Adipocyte (in vitro differentiated cells): ENCODE data around the gene STON2.
"Not testable (repeated sequence)": the region's sequence is repeated elsewhere in the genome, so short reads cannot be mapped to it uniquely, and the experiment has no call there.

ENCODE experiments used
- DNase-seq: peaks from one replicate; pipeline ENCODE4 v3.0.0-alpha.2; 2015; ENCODE audit warnings: low read depth
- H3K27me3 ChIP-seq: replicated peaks from 2 replicates; pipeline ENCODE4 v1.7.0; 2013; ENCODE audit warnings: mild to moderate bottlenecking, low read length, moderate library complexity; ENCODE audit not compliant: control insufficient read depth, insufficient read depth
- H3K36me3 ChIP-seq: 2 replicates; pipeline ENCODE4 v1.7.0; 2013; ENCODE audit warnings: low read length, mild to moderate bottlenecking, moderate library complexity; ENCODE audit not compliant: control insufficient read depth, insufficient read depth, severe bottlenecking
- H3K4me1 ChIP-seq: 2 replicates; pipeline ENCODE4 v1.7.0; 2013; ENCODE audit warnings: mild to moderate bottlenecking, low read length, moderate library complexity; ENCODE audit not compliant: control insufficient read depth, insufficient read depth
- H3K4me3 ChIP-seq: 2 replicates; pipeline ENCODE4 v1.7.0; 2013; ENCODE audit warnings: mild to moderate bottlenecking, low read length, moderate library complexity
- H3K9ac ChIP-seq: 2 replicates; pipeline ENCODE4 v1.7.0; 2013; ENCODE audit warnings: mild to moderate bottlenecking, low read length, moderate library complexity
- H3K9me3 ChIP-seq: 2 replicates; pipeline ENCODE4 v1.7.0; 2013; ENCODE audit warnings: mild to moderate bottlenecking, low read length, moderate library complexity; ENCODE audit not compliant: control insufficient read depth

STON2 gene

DNA sequence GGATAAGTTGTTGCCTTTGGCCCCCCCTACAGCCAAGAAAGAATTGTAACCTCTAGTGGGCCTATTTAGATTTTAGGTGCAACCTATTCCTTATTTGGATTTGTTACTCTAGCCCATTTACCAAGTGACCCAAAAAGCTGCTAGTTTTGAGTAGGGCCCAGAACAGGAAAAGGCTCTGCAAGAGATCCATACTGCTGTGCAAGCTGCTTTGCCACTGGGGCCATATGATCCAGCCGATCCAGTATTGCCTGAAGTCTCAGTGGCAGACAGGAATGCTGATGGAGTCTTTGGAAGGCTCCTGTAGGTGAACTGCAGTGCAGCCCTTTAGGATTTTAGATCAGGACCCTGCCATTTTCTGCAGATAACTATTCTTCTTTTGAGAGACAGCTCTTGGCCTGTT, 166.5 kb downstream of the STON2 start:
- H3K9ac ChIP-seq: no peak overlapping the region
- H3K9me3 ChIP-seq: no peaks in the 10 kb centered on the region
- H3K4me1 ChIP-seq: no peaks in the 10 kb centered on the region
- H3K27me3 ChIP-seq: no peaks in the 10 kb centered on the region
- no peak for DNase-seq
- H3K36me3 ChIP-seq: no peaks in the 10 kb centered on the region
- no peak overlapping the region for H3K4me3 ChIP-seq

DNA sequence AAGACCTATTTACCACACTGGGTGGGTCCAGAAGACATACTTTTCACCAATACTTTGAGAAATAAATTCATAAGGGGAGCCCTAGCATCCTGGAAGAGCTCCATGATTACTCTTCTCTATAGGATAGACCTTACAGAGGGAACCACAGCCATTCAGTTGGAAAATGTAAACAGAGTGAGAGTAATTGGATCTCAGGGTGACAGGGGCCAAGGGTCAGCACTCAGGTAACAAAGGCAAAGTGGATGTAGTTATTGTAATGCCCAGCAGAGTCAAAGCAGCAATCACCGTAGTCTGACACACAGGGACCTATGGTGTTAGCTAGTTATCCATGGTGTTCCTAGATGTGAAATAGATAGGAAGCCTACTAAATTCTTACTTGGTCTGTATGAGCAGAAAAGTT, 168.6 kb downstream of the STON2 start:
- no peaks in the 10 kb centered on the region for H3K36me3 ChIP-seq
- H3K4me1 ChIP-seq: no peaks in the 10 kb centered on the region
- DNase-seq: no peak
- no peaks in the 10 kb centered on the region for H3K27me3 ChIP-seq
- no peaks in the 10 kb centered on the region for H3K9me3 ChIP-seq
- no peak overlapping the region for H3K4me3 ChIP-seq
- H3K9ac ChIP-seq: no peak overlapping the region

DNA sequence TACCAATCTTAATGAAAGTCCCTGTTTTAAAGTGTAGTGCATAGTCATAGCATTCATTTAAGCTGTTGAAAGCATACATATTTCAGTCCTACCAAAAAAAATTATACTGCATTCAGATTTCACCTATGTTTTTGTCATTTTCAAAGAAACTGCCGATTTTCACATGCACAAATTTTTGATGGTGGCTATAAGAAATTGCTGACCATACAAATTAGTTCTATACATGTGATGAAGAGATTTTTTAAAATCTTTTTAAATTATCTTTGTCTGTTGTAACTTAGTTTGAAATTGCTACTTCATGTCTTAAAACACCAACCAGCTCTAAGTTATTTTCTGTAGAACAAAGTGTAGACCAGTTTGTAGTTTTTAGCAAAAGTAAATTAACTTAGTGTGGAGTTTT, 175.9 kb downstream of the STON2 start:
- Histone ChIP-seq H3K36me3 (no peaks in the 10 kb centered on the region), H3K4me1 (peaks cover 7% of the 10 kb centered on the region), H3K4me3 (no peak overlapping the region), H3K9me3 (no peaks in the 10 kb centered on the region), H3K9ac (no peak overlapping the region), H3K27me3 (no peaks in the 10 kb centered on the region)
- no peak for DNase-seq

DNA sequence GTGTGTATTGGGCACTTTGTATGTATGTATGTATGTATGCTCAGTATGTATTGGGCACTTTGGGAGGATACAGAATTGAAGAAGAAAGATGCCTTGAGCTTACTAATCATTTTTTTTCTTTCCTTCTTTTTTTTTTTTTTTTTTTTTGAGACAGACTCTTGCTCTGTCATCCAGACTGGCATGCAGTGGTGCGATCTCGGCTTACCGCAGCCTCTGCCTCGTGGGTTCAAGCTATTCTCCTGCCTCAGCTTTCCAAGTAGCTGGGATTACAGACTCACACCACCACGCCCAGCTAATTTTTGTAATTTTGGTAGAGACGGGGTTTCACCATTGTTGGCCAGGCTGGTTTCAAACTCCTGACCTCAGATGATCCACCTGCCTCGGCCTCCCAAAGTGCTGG, 176.3 kb downstream of the STON2 start:
- not testable (repeated sequence) for H3K36me3 ChIP-seq, H3K9me3 ChIP-seq, H3K9ac ChIP-seq, H3K27me3 ChIP-seq, H3K4me3 ChIP-seq, H3K4me1 ChIP-seq, DNase-seq

DNA sequence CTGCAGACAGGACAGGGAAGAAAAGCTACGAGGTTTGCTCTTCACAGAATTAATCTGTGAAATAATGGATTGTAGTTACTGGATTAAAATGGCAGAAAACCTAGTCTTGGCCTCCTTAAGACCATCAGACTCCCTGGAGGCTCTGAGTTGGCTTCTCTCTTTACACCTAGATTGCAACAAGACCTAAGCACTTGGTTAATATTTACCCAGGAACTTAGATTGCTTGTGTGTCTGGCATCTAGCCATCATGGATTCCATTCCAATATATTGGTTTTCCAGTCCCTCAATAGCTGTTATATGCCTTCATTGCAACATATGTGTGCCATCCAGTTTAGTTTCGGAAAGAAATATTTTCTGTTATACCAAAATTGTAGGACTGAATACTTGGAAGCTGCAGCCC, 177.4 kb downstream of the STON2 start:
- Histone ChIP-seq H3K4me1 (peaks cover 18% of the 10 kb centered on the region), H3K9ac (no peak overlapping the region), H3K4me3 (no peak overlapping the region), H3K9me3 (no peaks in the 10 kb centered on the region), H3K36me3 (no peaks in the 10 kb centered on the region), H3K27me3 (no peaks in the 10 kb centered on the region)
- DNase-seq: no peak

DNA sequence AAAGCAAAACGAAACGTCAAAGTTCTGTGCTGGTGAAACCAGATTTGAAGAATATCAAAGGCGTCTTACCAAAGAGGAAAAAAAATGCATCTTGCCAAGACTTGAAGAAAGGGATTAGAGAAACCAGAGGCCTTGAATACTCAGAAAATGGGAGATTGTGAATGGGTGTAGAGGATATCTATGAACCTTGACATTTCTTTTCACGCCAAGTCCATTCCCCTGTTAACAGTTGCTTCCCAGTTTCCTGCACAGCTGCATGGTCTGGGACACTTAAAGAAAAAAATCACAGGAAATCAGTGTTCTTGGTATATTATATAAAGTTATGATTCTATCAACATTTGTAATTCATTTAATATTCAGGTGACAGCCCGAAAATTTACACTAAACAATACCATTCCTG, 178.0 kb downstream of the STON2 start:
- no peaks in the 10 kb centered on the region for H3K9me3 ChIP-seq
- no peak for DNase-seq
- no peaks in the 10 kb centered on the region for H3K27me3 ChIP-seq
- peaks cover 18% of the 10 kb centered on the region for H3K4me1 ChIP-seq
- H3K9ac ChIP-seq: peak overlapping the region; percentile 94
- peak overlapping the region; percentile 84 for H3K4me3 ChIP-seq
- no peaks in the 10 kb centered on the region for H3K36me3 ChIP-seq

DNA sequence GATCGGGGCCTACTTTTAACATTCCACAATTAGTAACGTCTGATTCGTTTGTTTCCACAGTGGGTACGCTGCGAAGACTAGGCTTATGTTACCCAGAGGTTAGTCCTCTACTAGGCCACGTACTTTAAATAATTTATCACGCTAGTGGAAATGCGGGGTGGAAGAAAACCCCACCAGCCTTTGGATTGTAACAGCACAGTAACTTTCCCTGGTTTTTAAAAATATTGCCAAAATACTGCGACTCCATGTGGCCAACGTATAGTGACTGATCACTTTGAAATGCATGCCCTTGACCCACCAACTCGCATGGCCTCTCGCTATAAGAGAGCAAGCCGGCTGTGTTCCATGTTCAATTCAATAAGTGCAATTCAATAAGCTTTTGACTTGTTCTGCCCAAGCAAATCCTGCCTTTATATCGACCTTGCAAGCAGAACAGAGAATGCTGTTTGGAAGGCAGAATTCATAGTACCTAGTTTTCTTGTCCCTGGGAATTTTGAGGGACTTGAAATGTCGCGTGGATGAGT, 178.5 kb downstream of the STON2 start:
- DNase-seq: no peak
- H3K9me3 ChIP-seq: no peaks in the 10 kb centered on the region
- peak overlapping the region; percentile 94 for H3K9ac ChIP-seq
- no peaks in the 10 kb centered on the region for H3K27me3 ChIP-seq
- peaks cover 18% of the 10 kb centered on the region for H3K4me1 ChIP-seq
- peak overlapping the region; percentile 84 for H3K4me3 ChIP-seq
- H3K36me3 ChIP-seq: no peaks in the 10 kb centered on the region

DNA sequence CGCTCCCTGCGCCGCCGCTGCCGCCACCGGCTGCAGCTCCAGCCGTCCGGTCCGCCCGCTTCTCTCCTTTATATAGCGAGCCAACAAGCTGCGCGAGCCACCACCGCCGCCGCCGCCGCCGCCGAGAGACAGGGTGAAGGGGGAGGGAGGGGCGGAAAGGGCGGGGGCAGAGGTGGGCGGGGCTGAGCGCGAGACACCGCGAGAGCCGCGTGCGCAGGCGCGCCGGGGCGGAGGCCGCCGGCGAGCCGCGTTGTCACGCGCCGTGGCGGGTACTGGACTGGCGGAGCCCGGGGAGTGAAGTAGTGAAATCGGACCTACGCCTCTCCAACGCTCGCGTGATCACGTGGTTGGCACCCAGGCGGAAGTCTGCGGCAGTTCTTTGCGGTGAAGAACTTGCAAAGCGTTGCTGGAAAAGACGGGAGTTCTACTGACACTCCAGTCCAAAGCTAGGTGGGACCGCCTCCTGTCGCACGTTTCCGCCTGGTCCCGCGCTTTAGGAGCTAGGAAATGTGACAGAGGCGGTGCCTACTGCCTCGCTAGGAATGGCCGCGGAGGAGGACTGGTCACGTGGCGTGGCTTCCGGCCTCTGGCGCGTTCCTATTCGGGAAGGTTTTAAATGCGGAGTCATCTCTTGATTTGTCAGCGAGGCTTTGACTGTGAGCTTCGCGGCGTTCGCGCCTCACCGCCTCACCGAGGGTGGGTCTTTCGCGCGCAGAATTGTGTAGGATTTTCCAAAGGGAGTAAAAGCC, 179.1 kb downstream of the STON2 start, which contains the start of gene GTF2A1:
TSS of gene GTF2A1 (minus strand) at position 130 of the 749 bp plus-strand sequence. CDS start 441 bp downstream, outside the sequence.
- peak within 1 kb of the TSS; percentile 91 for H3K4me3 ChIP-seq
- no peaks in the 10 kb centered on the region for H3K9me3 ChIP-seq
- H3K36me3 ChIP-seq: peaks cover 5% of the 10 kb centered on the region
- no peaks in the 10 kb centered on the region for H3K27me3 ChIP-seq
- H3K4me1 ChIP-seq: peaks cover 18% of the 10 kb centered on the region
- H3K9ac ChIP-seq: peak within 1 kb of the TSS; percentile 99
- DNase-seq: peak; percentile 99

DNA sequence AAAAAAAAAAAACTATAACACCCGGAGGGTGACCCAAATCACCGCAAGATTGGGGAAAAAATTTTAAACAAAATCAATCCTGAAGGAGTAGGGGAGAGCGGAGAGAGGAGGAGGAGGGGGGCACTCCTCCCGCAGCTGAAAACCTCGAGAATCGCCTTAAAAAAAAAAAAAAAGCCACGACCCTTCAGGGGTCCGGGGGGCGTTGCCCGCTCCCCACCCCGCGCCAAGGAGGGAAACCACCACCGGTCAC, 179.6 kb downstream of the STON2 start:
- H3K9ac ChIP-seq: peak overlapping the region; percentile 99
- peaks cover 18% of the 10 kb centered on the region for H3K4me1 ChIP-seq
- H3K36me3 ChIP-seq: peaks cover 10% of the 10 kb centered on the region
- no peaks in the 10 kb centered on the region for H3K27me3 ChIP-seq
- DNase-seq: no peak
- peak overlapping the region; percentile 91 for H3K4me3 ChIP-seq
- H3K9me3 ChIP-seq: no peaks in the 10 kb centered on the region

DNA sequence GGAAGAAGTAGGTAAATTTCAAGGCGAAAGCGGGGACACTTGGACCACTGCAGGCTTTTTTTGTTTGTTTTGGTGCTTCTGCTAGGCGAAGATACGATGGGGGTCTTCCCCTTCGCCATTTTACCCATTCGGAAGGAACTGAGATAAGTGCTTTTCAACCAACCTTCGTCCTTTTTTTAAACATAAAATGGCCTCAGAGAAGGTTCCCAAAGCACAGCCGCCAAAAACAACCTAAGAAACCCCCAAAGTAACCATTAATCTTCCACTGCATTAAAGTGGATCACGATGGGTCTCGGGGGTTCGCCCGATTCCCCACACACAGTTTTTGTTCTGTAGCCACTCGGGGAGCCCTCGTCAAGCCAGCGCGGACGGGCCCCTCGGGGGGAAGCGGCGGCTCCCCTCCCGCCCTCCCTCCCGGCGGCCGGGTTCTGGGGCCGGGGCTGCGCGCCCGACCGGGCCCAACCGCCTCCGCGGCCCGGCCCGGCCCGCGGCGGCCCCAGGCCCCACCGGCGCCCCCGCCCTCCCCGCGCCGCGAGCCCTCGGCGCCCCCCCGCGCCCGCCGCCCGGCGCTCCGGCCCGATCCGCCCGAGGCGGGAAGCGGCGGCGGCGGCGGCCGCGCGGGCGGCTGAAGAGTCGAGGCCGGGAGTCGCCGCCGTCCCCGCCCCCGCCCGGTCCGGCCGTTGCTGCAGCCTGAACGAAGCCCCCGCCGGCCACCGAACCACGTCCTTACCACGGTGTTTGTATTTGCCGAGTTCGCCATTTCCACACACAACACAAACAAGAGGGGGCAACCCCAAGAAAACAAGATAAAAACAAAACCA, 180.2 kb downstream of the STON2 start:
- DNase-seq: peak; percentile 73
- Histone ChIP-seq H3K27me3 (no peaks in the 10 kb centered on the region), H3K4me3 (peak overlapping the region; percentile 91), H3K9me3 (no peaks in the 10 kb centered on the region), H3K36me3 (peaks cover 15% of the 10 kb centered on the region), H3K9ac (peak overlapping the region; percentile 99), H3K4me1 (peaks cover 18% of the 10 kb centered on the region)

DNA sequence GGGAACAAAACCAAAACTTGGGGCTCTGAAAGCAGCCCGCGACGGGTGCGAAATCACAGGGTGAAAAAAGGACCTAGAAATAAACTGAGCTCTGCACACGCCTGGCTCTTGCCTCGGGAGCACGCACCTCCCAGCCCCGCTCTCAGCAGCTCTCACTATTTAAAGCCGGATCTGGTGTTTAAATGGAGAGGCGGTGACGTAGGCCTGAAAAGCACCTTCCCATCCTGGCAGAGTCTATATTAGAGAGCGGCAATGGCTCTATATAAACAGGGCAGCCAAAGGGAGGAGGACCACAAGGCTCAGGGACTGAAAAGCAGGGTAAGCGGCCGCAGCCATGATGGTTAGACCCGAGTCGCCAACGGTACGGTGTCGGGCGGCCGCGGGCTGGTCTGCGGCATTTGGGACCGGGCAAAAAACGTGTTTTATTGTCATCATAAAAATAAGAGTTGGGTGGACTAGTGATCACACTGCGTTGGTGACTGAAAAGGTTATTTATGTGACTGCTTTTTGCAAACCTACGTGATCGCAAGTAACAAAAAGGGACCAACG, 180.8 kb downstream of the STON2 start:
- Histone ChIP-seq H3K4me3 (peak overlapping the region; percentile 91), H3K36me3 (peaks cover 19% of the 10 kb centered on the region), H3K9ac (peak overlapping the region; percentile 98), H3K27me3 (no peaks in the 10 kb centered on the region), H3K4me1 (peaks cover 18% of the 10 kb centered on the region), H3K9me3 (no peaks in the 10 kb centered on the region)
- peak; percentile 98 for DNase-seq
